H1 (cell line): ENCODE measurements around the gene OR10A4. TPM values are rescaled to one million over a fixed set of nuclear protein-coding genes. Genes with fewer than 3 reads are reported as not detected.
"Not testable (repeated sequence)": the region's sequence is repeated elsewhere in the genome, so short reads cannot be mapped to it uniquely, and the experiment has no call there.

ENCODE experiments used
- CTCF ChIA-PET: fragments of 300-600 bp; sonication (Branson Sonifier 250); formaldehyde crosslinking; loops from one replicate; lab custom pipeline; 2021; ENCODE audit not compliant: partially characterized antibody; lab: Charles Lee
- POLR2A ChIA-PET: fragments of 300-600 bp; sonication (Branson Sonifier 250); formaldehyde crosslinking; loops from one replicate; lab custom pipeline; 2021; ENCODE audit warnings: inconsistent platforms; ENCODE audit not compliant: partially characterized antibody; lab: Charles Lee
- DNase-seq, 2 experiments: peaks; one replicate each; pipeline versions ENCODE4 v3.0.0 to v3.0.0-alpha.2; 2010 to 2022; ENCODE audit warnings: low spot score in 2 of 2, low read depth in 1 of 2, mixed read lengths in 1 of 2
- FAIRE-seq: peaks from 2 replicates; lab custom pipeline; 2011; peaks lifted over from hg19 to GRCh38; lab: Jason Lieb, UNC
- H2AFZ ChIP-seq: 2 replicates; pipeline ENCODE4 v1.8.1; 2012; ENCODE audit warnings: low read length, inconsistent platforms
- H2AK5ac ChIP-seq: 2 replicates; pipeline ENCODE4 v1.6.1; 2013; ENCODE audit warnings: low read depth, low read length
- H2BK120ac ChIP-seq: replicated peaks from 2 replicates; pipeline ENCODE3; 2013; ENCODE audit warnings: low read depth, low read length, inconsistent platforms
- H2BK12ac ChIP-seq: 2 replicates; pipeline ENCODE4 v1.6.1; 2013; ENCODE audit warnings: low read depth, low read length
- H2BK15ac ChIP-seq: 2 replicates; pipeline ENCODE4 v1.6.1; 2013; ENCODE audit warnings: low read length
- H2BK20ac ChIP-seq: 2 replicates; pipeline ENCODE4 v1.6.1; 2013; ENCODE audit warnings: low read length
- H2BK5ac ChIP-seq: 2 replicates; pipeline ENCODE4 v1.6.1; 2013; ENCODE audit warnings: low read depth, low read length
- H3K14ac ChIP-seq: 2 replicates; pipeline ENCODE4 v1.6.1; 2013; ENCODE audit warnings: inconsistent platforms; ENCODE audit not compliant: insufficient read length
- H3K18ac ChIP-seq: 2 replicates; pipeline ENCODE4 v1.6.1; 2013; ENCODE audit warnings: low read length; ENCODE audit errors: extremely low read depth
- H3K23ac ChIP-seq: 2 replicates; pipeline ENCODE4 v1.6.1; 2013; ENCODE audit warnings: inconsistent platforms; ENCODE audit not compliant: insufficient read length
- H3K23me2 ChIP-seq: 2 replicates; pipeline ENCODE4 v1.6.1; 2013; ENCODE audit warnings: low read depth, low read length
- H3K27ac ChIP-seq: 2 replicates; pipeline ENCODE4 v1.6.1; 2011; ENCODE audit warnings: low read depth, low read length, inconsistent platforms
- H3K27me3 ChIP-seq, 4 experiments: replicated peaks in 1 of 4; 1 replicate in 1 of 4; 2 replicates in 3 of 4; pipeline versions ENCODE4 v1.6.1 to v1.8.1; 2011 to 2013; ENCODE audit warnings: low read length in 3 of 4, mild to moderate bottlenecking in 3 of 4, inconsistent platforms in 2 of 4, mixed read lengths in 2 of 4, moderate library complexity in 1 of 4; ENCODE audit not compliant: control insufficient read depth in 3 of 4, insufficient read depth in 3 of 4; ENCODE audit errors: extremely low read depth in 1 of 4
- H3K36me3 ChIP-seq, 4 experiments: 2 replicates each; pipeline versions ENCODE4 v1.6.1 to v1.8.1; 2011 to 2013; ENCODE audit warnings: mild to moderate bottlenecking in 4 of 4, low read length in 3 of 4, moderate library complexity in 2 of 4, control low read depth in 1 of 4, inconsistent platforms in 1 of 4; ENCODE audit not compliant: insufficient read depth in 4 of 4, control insufficient read depth in 2 of 4
- H3K4ac ChIP-seq: replicated peaks from 2 replicates; pipeline ENCODE3; 2013; ENCODE audit warnings: low read length, low read depth, mixed read lengths, inconsistent platforms; ENCODE audit not compliant: insufficient read length
- H3K4me1 ChIP-seq, 4 experiments: replicated peaks in 1 of 4; 1 replicate in 1 of 4; 2 replicates in 3 of 4; pipeline versions ENCODE4 v1.6.1 to v1.8.1; 2011 to 2013; ENCODE audit warnings: low read length in 3 of 4, inconsistent platforms in 2 of 4, mixed read lengths in 1 of 4; ENCODE audit not compliant: insufficient read depth in 4 of 4, control insufficient read depth in 3 of 4
- H3K4me2 ChIP-seq, 2 experiments: 2 replicates each; pipeline versions ENCODE4 v1.6.1 to v1.8.1; 2011 to 2013; ENCODE audit warnings: low read depth in 2 of 2, low read length in 2 of 2, control low read depth in 1 of 2, inconsistent platforms in 1 of 2, mild to moderate bottlenecking in 1 of 2; ENCODE audit not compliant: insufficient read depth in 1 of 2
- H3K4me3 ChIP-seq, 4 experiments: fragments of 200-600, 300-600 bp in 1 of 4; sonication (generic), shearing (Covaris generic), sonication (Bioruptor Twin) in 1 of 4; 2 replicates each; pipeline versions ENCODE4 v1.5.1 to v1.8.1; 2011 to 2016; ENCODE audit warnings: low read length in 4 of 4, low read depth in 3 of 4, control low read depth in 2 of 4, inconsistent platforms in 2 of 4, mild to moderate bottlenecking in 2 of 4, mixed read lengths in 1 of 4, moderate library complexity in 1 of 4; ENCODE audit not compliant: insufficient read depth in 2 of 4; ENCODE audit errors: extremely low read depth in 1 of 4
- H3K56ac ChIP-seq: replicated peaks from 2 replicates; pipeline ENCODE3; 2013; ENCODE audit warnings: low read depth, mild to moderate bottlenecking, mixed read lengths, low read length, inconsistent platforms; ENCODE audit not compliant: insufficient read length
- H3K79me1 ChIP-seq: 2 replicates; pipeline ENCODE4 v1.6.1; 2013; ENCODE audit warnings: low read depth, low read length, control low read depth
- H3K79me2 ChIP-seq, 2 experiments: 2 replicates each; pipeline versions ENCODE4 v1.6.1 to v1.8.1; 2012 to 2013; ENCODE audit warnings: low read length in 2 of 2, mild to moderate bottlenecking in 2 of 2, inconsistent platforms in 1 of 2; ENCODE audit not compliant: insufficient read depth in 2 of 2, control insufficient read depth in 1 of 2
- H3K9ac ChIP-seq, 4 experiments: replicated peaks in 1 of 4; 1 replicate in 1 of 4; 2 replicates in 3 of 4; pipeline versions ENCODE4 v1.6.1 to v1.8.1; 2011 to 2013; ENCODE audit warnings: low read depth in 3 of 4, low read length in 3 of 4, control low read depth in 2 of 4, mild to moderate bottlenecking in 2 of 4, moderate library complexity in 2 of 4, inconsistent platforms in 1 of 4; ENCODE audit errors: extremely low read depth in 1 of 4
- H3K9me3 ChIP-seq, 2 experiments: 2 replicates each; pipeline versions ENCODE4 v1.6.1 to v1.8.1; 2012 to 2013; ENCODE audit warnings: mild to moderate bottlenecking in 2 of 2, moderate library complexity in 2 of 2, control low read depth in 1 of 2, inconsistent platforms in 1 of 2, low read depth in 1 of 2, low read length in 1 of 2, mixed read lengths in 1 of 2; ENCODE audit not compliant: insufficient read depth in 2 of 2
- H4K20me1 ChIP-seq, 2 experiments: replicated peaks in 1 of 2; 2 replicates each; pipeline versions ENCODE3 to v1.8.1; 2011 to 2013; ENCODE audit warnings: inconsistent platforms in 2 of 2, low read length in 2 of 2, mild to moderate bottlenecking in 1 of 2; ENCODE audit not compliant: insufficient read depth in 2 of 2, control insufficient read depth in 1 of 2
- H4K5ac ChIP-seq: 2 replicates; pipeline ENCODE4 v1.6.1; 2013; ENCODE audit warnings: low read length, low read depth, mixed read lengths, inconsistent platforms; ENCODE audit not compliant: insufficient read length
- H4K8ac ChIP-seq: 2 replicates; pipeline ENCODE4 v1.8.0; 2013; ENCODE audit warnings: mild to moderate bottlenecking, moderate library complexity, low read length, inconsistent platforms; ENCODE audit not compliant: insufficient read depth; ENCODE audit errors: extremely low read depth
- H4K91ac ChIP-seq: replicated peaks from 2 replicates; pipeline ENCODE3; 2013; ENCODE audit warnings: low read length, mixed read lengths, inconsistent platforms; ENCODE audit not compliant: insufficient read length
- WGBS, 2 experiments: shearing (Covaris generic) in 1 of 2; methylation state at CpG; one replicate each; pipeline versions ENCODE4 v1.1.6 to v1.1.7; 2013 to 2015; ENCODE audit warnings: low lambda C conversion rate in 2 of 2, mixed read lengths in 2 of 2, inconsistent platforms in 1 of 2, low coverage in 1 of 2, missing lambda C conversion rate in 1 of 2; ENCODE audit not compliant: insufficient replicate concordance in 2 of 2, insufficient coverage in 1 of 2, insufficient read length in 1 of 2; ENCODE audit errors: extremely low coverage in 1 of 2, missing lambda C conversion rate in 1 of 2; 5-methylcytosine and 5-hydroxymethylcytosine counted together
- polyA plus RNA-seq, 7 experiments: library from polyadenylated mRNA; depleted of rRNA in 3 of 7; stranded (reverse) in 5 of 7; unstranded in 2 of 7; fragments of >200 nt in 5 of 7; fragments of 200-250 nt in 2 of 7; gene quantifications; 1 replicate in 5 of 7; 2 replicates in 1 of 7; 4 replicates in 1 of 7; pipeline versions ENCODE4 v1.2.1 to v1.2.3, GENCODE V29; 2011 to 2013; ENCODE audit warnings: missing spikeins in 2 of 7, mixed read lengths in 2 of 7
- total RNA-seq: library from RNA; stranded (reverse); fragmentation: NEBNext Ultra II Directional; extraction: Animal tissue kit (Norgen Biotek cat#: 25700); gene quantifications from 2 replicates; pipeline ENCODE4 v1.2.1, GENCODE V29; 2021

OR10A4 gene
- total and polyA plus RNA-seq, 2 of the 8 experiments (the other 6 are each of a cell fraction or from before 2014, with no cell fraction given), result not detected

- not testable (repeated sequence) for H3K36me3 ChIP-seq, H3K14ac ChIP-seq, H3K18ac ChIP-seq, H3K4me1 ChIP-seq, H3K79me2 ChIP-seq, H3K23me2 ChIP-seq, H3K4me3 ChIP-seq, H4K20me1 ChIP-seq, DNase-seq, H3K56ac ChIP-seq, H2BK120ac ChIP-seq, H2BK20ac ChIP-seq, H4K8ac ChIP-seq, H3K79me1 ChIP-seq, H3K9me3 ChIP-seq, H4K91ac ChIP-seq, H4K5ac ChIP-seq, H2AK5ac ChIP-seq, FAIRE-seq, H3K27ac ChIP-seq, H3K23ac ChIP-seq, H3K4me2 ChIP-seq, H3K9ac ChIP-seq, H2BK5ac ChIP-seq, H3K27me3 ChIP-seq, H2BK12ac ChIP-seq, H2BK15ac ChIP-seq, H2AFZ ChIP-seq, H3K4ac ChIP-seq
- ChIA-PET POLR2A (interaction anchor here (1.4 kb wide), 1 partner anchor 9 kb away, joined by 4 read pairs; no protein-coding TSS in a partner anchor), CTCF (interaction anchor here (0.7 to 1.4 kb wide), 2 partner anchors 38 to 42 kb away, joined by 3 to 5 read pairs; no protein-coding TSS in a partner anchor)
- 96% methylated on average over 6 of the region's 6 CpGs; no CpG with 5 or more reads in 1 of the 2 experiments for WGBS, 2 experiments
These were observed 21.6 kb upstream of the OR10A4 start for GRCh38 chr11:6854801-6855200.
